Measurements from ENCODE around the gene ING3.

GRCh38 chr7:120941856-120942255 is 8.7 kb upstream of the ING3 start:
- TF ChIP-seq CTCF (IDR thresholded peaks at IDR 0.05), result no peak
- TF ChIP-seq EP300 (IDR thresholded peaks at IDR 0.05), result no peak

All from ovary (tissue), 3 donors.